ENCODE data around the gene ZNF862.

The ZNF862 gene

GRCh38 chr7:149846436-149847046 lies 8.4 kb downstream of the ZNF862 start:
- no peak for FAIRE-seq

GRCh38 chr7:149849174-149849573 lies 11.0 kb downstream of the ZNF862 start:
- FAIRE-seq, result no peak

GRCh38 chr7:149850007-149850594 lies 11.9 kb downstream of the ZNF862 start:
- FAIRE-seq, result no peak

- FAIRE-seq, result no peak
These were observed 12.5 kb downstream of the ZNF862 start for GRCh38 chr7:149850716-149851115.

GRCh38 chr7:149851449-149851848 lies 13.3 kb downstream of the ZNF862 start:
- no peak for FAIRE-seq

- no peak for FAIRE-seq
These were observed 15.0 kb downstream of the ZNF862 start for GRCh38 chr7:149853157-149853556.

- no peak for FAIRE-seq
These were observed 16.6 kb downstream of the ZNF862 start for GRCh38 chr7:149854611-149855360.

GRCh38 chr7:149855361-149856305 lies 17.5 kb downstream of the ZNF862 start:
- no peak for FAIRE-seq

GRCh38 chr7:149856583-149856982 lies 18.4 kb downstream of the ZNF862 start:
- no peak for FAIRE-seq

- FAIRE-seq, result no peak
These were observed 21.2 kb downstream of the ZNF862 start for GRCh38 chr7:149859369-149859768.

GRCh38 chr7:149859876-149860275 lies 21.7 kb downstream of the ZNF862 start:
- FAIRE-seq, result no peak

- FAIRE-seq, result no peak
These were observed 22.9 kb downstream of the ZNF862 start for GRCh38 chr7:149860821-149861727.

GRCh38 chr7:149861728-149862045 lies 23.5 kb downstream of the ZNF862 start:
- FAIRE-seq, result no peak

- FAIRE-seq, result no peak
These were observed 24.0 kb downstream of the ZNF862 start for GRCh38 chr7:149862156-149862555.

GRCh38 chr7:149863500-149863899 lies 25.3 kb downstream of the ZNF862 start:
- no peak for FAIRE-seq

- no peak for FAIRE-seq
These were observed 25.8 kb downstream of the ZNF862 start for GRCh38 chr7:149864023-149864422.

GRCh38 chr7:149864751-149865150 lies 26.6 kb downstream of the ZNF862 start:
- no peak for FAIRE-seq

- FAIRE-seq, result no peak
These were observed 27.3 kb downstream of the ZNF862 start for GRCh38 chr7:149865437-149865836.

GRCh38 chr7:149866139-149866778 lies 28.1 kb downstream of the ZNF862 start:
- FAIRE-seq, result no peak

- FAIRE-seq, result no peak
These were observed 28.7 kb downstream of the ZNF862 start for GRCh38 chr7:149866779-149867447.
